Ascending aorta (tissue), 2 donors: ENCODE measurements around the gene SERTAD4. TPM values are rescaled to one million over a fixed set of nuclear protein-coding genes. Genes with fewer than 3 reads are reported as not detected.
"Not testable (repeated sequence)": the region's sequence is repeated elsewhere in the genome, so short reads cannot be mapped to it uniquely, and the experiment has no call there.

Source experiments
- DNase-seq, 2 donors: peaks; one replicate each; pipeline ENCODE4 v3.0.0-alpha.2; 2019; ENCODE audit warnings: low spot score in 2 of 2
- H3K27ac ChIP-seq, 2 donors: fragments of 200-600 bp; sonication (generic); one replicate each; pipeline ENCODE4 v1.5.1; 2016 to 2017; ENCODE audit warnings: mild to moderate bottlenecking in 1 of 2
- H3K27me3 ChIP-seq: fragments of 200-600 bp; sonication (generic); one replicate; pipeline ENCODE4 v1.5.1; 2017
- H3K36me3 ChIP-seq, 2 donors: fragments of 200-600 bp; sonication (generic); one replicate each; pipeline ENCODE4 v1.5.1; 2016
- H3K4me1 ChIP-seq, 2 donors: fragments of 200-600 bp; sonication (generic); one replicate each; pipeline ENCODE4 v1.5.1; 2016 to 2017; ENCODE audit warnings: mild to moderate bottlenecking in 1 of 2
- H3K4me3 ChIP-seq, 2 donors: fragments of 200-600 bp; sonication (generic); one replicate each; pipeline ENCODE4 v1.5.1; 2016 to 2017; ENCODE audit warnings: mild to moderate bottlenecking in 1 of 2
- H3K9me3 ChIP-seq, 2 donors: fragments of 200-600 bp; sonication (generic); one replicate each; pipeline ENCODE4 v1.5.1; 2016
- CTCF ChIP-seq, 3 experiments: fragments of 200-600 bp in 2 of 3; fragments of 450-650 bp in 1 of 3; sonication (generic) in 2 of 3; IDR thresholded peaks; one replicate each; pipeline ENCODE4 v1.5.1; 2016 to 2019; ENCODE audit warnings: antibody characterized with exemption in 3 of 3, mild to moderate bottlenecking in 1 of 3, moderate library complexity in 1 of 3
- intact Hi-C: fragments of 100-400 bp; cut with DNase I; formaldehyde crosslinking; loops from one replicate; pipeline ENCODE4 v1.15.1; 2023
- total RNA-seq: library from RNA; depleted of rRNA; stranded (reverse); fragments of >200 nt; gene quantifications from one replicate; pipeline ENCODE4 v1.1.0, GENCODE V29; 2016

The SERTAD4 gene
- total RNA-seq: 4.0 TPM

GRCh38 chr1:210232511-210233215, at the start of gene SERTAD4:
Gene SERTAD4 (plus strand): TSS chr1:210232796. CDS start chr1:210237961, 5,165 bp downstream.
- Histone ChIP-seq H3K9me3 (no peaks in the 10 kb centered on the region), H3K4me1 (peaks cover 4 to 27% of the 10 kb centered on the region in 2 donors), H3K4me3 (peak within 1 kb of the TSS; percentile 87 to 90), H3K27me3 (no peaks in the 10 kb centered on the region), H3K27ac (peak within 1 kb of the TSS; percentile 91 to 92), H3K36me3 (peaks cover 0 to 3% of the 10 kb centered on the region in 2 donors)
- no peak for DNase-seq
- TF ChIP-seq CTCF (IDR thresholded peaks at IDR 0.05): no peak
- intact Hi-C loops: loop anchor here (2.0 to 10.0 kb wide), 2 partner anchors 60 to 1022 kb away; partner anchors contain the start of gene RCOR3

GRCh38 chr1:210185063-210185462, 47.5 kb upstream of the SERTAD4 start:
- intact Hi-C loops: no loop called here
- Histone ChIP-seq H3K27me3 (no peaks in the 10 kb centered on the region), H3K4me3 (no peak overlapping the region), H3K9me3 (no peaks in the 10 kb centered on the region), H3K27ac (no peak overlapping the region), H3K36me3 (no peaks in the 10 kb centered on the region), H3K4me1 (no peaks in the 10 kb centered on the region)
- no peak for DNase-seq
- TF ChIP-seq CTCF (IDR thresholded peaks at IDR 0.05): no peak

- DNase-seq, H3K36me3 ChIP-seq, intact Hi-C loops, H3K9me3 ChIP-seq, H3K4me3 ChIP-seq, H3K27ac ChIP-seq, H3K4me1 ChIP-seq, H3K27me3 ChIP-seq: not testable (repeated sequence)
These were observed 44.6 kb upstream of the SERTAD4 start for GRCh38 chr1:210187849-210188606.

- Histone ChIP-seq H3K9me3 (no peaks in the 10 kb centered on the region), H3K4me1 (no peaks in the 10 kb centered on the region), H3K36me3 (no peaks in the 10 kb centered on the region), H3K27me3 (no peaks in the 10 kb centered on the region), H3K27ac (no peak overlapping the region), H3K4me3 (no peak overlapping the region)
- DNase-seq: no peak
- intact Hi-C loops: no loop called here
- no peak for TF ChIP-seq CTCF (IDR thresholded peaks at IDR 0.05)
These were observed 43.2 kb upstream of the SERTAD4 start for GRCh38 chr1:210189426-210189825.

GRCh38 chr1:210195635-210196160, 36.9 kb upstream of the SERTAD4 start:
- no peak overlapping the region for H3K4me3 ChIP-seq
- intact Hi-C loops: no loop called here
- H3K4me1 ChIP-seq: no peaks in the 10 kb centered on the region
- no peaks in the 10 kb centered on the region for H3K27me3 ChIP-seq
- H3K27ac ChIP-seq: no peak overlapping the region
- no peak for TF ChIP-seq CTCF (IDR thresholded peaks at IDR 0.05)
- peaks cover 0 to 6% of the 10 kb centered on the region in 2 donors for H3K9me3 ChIP-seq
- no peaks in the 10 kb centered on the region for H3K36me3 ChIP-seq
- no peak for DNase-seq

GRCh38 chr1:210196266-210196665, 36.3 kb upstream of the SERTAD4 start:
- H3K9me3 ChIP-seq, H3K27me3 ChIP-seq, H3K4me1 ChIP-seq, intact Hi-C loops, H3K4me3 ChIP-seq, H3K36me3 ChIP-seq, DNase-seq, H3K27ac ChIP-seq: not testable (repeated sequence)
